T-helper 9 cell (primary cell): ENCODE data around the gene MARCHF9.

ENCODE experiments used
- DNase-seq: peaks from one replicate; pipeline ENCODE4 v3.0.0-alpha.2; 2020

MARCHF9 gene

DNA sequence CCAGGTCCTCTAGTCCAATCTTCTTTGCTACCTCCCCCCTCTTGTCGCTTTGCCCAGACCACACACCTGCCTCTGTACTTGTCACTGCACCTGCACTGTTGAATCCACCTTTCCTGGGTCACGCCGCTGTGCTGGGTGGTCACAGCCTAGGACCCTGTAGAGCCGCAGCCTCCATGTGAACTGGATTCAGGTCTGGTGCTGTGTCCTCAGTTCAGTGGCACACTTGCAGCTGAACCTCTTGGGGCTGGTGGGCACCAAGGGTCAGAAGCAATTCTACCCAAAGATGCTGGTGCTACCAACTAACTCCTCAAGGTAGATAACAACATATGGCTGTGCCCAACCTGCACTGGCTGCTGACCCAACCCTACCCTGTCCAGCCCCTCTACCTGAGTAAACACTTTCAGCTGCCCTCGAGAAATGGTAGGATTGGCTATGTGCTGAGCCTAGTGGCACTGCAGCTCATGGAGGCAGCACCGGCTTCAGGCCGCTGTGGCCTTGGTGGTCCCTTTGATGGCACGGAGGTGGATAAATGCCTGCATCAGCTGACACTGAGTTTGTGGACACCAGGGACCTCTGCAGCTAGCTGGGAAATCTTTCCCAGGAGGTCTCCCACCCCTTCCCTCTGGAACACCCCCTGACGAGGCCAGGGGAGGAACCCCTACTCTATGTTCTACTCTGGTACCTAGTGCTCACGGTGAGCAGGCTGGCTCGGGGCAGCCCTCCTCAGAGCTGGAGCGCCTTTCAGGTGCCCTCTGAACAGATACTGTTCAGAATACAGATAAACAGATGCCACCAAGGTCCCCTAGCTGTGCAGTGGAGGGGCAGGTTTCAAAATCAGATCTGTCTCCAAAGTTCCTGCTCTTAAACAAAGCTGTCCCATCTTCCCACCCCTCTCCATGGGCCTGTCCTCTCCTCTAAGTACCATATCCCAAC, 30.6 kb upstream of the MARCHF9 start:
- no peak for DNase-seq

- DNase-seq: no peak
Measured at GRCh38 chr12:57724936-57725740, 29.8 kb upstream of the MARCHF9 start.

DNA sequence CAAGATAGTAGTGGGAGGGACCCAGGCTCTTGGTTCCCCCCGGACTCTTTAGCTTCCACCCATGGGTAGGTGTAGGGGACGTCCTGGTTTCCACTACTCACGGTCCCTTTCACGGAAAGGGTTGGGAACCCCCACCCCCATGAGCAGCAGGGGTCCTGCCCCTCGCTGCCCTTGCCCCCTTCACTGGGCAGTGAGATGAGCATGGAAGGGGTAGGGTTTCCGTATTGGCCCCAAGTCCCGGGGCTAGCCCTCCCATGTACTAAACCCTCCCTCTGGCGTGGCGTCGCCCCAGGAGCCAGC, 29.1 kb upstream of the MARCHF9 start:
- no peak for DNase-seq

DNA sequence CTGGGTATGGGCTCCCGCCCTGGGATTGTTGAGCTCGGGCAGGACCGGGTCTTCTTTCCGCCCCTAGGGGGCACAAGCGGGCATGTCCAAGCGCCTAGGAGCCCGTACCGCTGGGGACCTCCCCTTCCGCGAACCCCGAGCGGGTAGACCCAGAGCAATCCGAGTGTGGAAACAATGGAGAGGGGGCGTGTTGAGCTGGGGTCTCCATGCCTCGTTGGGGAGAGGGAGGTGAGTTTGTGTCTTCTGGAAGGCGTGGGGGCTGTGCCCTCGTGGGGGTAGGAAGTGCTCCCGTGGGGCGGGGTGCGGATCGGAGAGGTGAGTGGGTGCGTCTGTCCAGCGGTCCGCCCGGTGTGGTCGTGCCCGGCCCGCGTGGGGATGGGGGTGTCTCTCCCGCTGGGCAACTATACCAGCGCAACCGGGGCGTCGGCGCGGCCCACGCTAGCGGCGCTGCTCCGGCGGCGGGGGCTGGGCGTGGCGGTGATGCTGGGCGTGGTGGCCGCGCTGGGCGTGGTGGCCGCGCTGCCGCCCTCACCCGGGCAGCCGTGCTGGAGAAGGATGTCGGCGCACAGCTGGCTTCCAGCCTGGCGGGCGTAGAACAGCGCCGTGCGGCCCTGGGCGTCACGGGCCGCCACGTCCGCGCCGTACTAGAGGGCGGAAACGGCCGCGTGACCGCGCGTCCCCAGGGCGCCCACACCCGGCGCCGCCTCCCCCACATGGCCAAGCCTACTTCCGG, 28.6 kb upstream of the MARCHF9 start:
- no peak for DNase-seq

GRCh38 chr12:57726884-57727757, 27.8 kb upstream of the MARCHF9 start:
- DNase-seq: no peak

GRCh38 chr12:57727758-57728395, 27.0 kb upstream of the MARCHF9 start:
- no peak for DNase-seq

DNA sequence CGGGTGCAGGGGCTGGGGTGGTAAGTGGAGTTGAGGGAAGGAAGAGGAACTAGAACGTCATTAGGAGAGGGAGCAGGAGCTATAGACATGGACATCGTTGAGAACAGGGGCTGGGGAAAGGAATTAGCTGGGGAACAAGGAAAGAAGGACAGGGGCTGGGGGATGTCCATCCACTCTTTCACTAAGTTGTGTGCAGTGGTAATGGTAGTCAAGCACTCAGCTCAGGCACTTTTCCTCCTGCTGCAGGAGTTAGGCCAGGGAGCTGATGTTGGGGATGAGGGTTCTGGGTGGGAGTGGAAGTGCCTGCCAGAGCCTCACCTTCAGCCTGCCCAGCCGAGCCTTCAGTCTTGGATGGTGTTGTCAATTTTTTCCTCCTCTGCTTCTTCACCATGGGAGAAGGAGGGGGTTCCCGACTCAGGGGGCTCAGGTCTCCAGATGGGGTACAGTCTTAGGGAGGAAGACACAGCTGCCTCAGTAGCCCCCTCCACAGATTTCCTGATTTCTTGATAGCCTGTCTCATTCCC, 25.5 kb upstream of the MARCHF9 start:
- DNase-seq: no peak

GRCh38 chr12:57730336-57731067, 24.4 kb upstream of the MARCHF9 start:
- DNase-seq: no peak

DNA sequence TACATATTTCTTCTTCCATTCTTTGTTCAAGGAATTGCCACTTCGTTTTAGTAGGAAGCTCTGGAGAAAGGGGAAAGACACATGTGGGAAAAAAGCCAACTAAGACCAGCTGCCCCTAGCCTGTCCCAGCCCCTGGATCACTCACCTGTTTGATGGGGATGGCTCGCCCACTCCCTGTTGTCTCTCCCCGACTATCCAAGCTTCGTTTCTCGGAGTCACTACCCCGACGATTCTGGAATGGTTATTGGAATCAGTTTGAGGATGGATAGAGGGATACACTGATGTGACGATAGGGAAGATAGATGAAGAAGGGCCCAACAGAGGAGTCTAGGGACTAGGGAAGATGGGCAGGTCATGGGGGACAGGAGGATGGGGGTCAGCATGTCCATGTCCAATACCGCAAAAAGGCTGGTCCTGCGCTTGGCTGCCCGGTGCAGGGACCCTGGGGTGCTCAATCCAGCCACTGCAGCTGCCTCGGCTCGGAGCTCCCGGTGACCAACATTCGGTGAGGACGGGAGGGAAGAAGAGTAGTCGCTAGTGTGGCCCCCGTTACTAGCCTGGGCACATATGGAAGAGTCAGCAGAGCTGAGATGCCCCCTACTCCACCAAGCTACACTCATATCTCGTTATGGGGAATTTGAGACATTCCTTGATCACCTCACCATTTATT, 23.4 kb upstream of the MARCHF9 start:
- no peak for DNase-seq

DNA sequence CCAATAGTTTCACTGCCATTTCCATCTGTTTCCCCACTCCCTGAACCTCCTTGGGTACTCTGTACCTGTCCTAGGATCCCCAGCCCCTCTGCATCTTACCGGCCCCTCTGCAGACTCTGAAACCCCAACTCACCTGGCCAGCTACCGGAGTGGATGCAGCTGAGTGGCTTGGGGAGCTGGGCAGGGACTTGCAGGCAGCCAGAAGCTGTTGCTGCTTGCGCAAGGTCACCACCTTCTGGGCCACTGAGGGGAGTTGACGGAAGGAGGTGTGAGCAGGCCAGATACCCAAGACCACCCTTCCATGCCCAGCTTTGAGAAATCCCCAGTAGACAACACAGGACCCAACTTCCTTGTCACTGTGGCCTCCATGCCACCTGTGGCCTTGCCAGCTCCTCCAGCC, 22.6 kb upstream of the MARCHF9 start:
- DNase-seq: no peak

- no peak for DNase-seq
Measured at GRCh38 chr12:57732726-57733593, 21.9 kb upstream of the MARCHF9 start.

- no peak for DNase-seq
Measured at GRCh38 chr12:57733928-57734327, 21.0 kb upstream of the MARCHF9 start.

DNA sequence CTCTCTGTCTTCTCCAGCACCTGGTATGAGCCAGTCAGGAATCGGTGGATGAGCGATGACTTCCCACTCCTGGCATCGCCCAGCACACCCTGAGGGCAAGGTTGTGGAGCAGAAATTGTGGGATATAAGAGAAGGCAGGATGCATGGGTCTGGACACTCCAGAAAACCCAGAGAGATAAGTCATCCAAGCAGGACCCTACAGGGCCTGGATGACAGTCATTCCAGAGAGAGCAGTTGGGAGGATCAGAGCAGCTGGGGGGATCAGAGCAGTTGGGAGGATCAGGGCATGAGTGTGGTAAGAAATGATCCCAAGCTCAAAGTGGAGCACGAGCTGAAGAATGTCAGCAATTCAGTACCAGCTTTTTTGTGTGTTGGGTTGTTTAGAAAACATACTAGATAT, 20.3 kb upstream of the MARCHF9 start:
- no peak for DNase-seq

DNA sequence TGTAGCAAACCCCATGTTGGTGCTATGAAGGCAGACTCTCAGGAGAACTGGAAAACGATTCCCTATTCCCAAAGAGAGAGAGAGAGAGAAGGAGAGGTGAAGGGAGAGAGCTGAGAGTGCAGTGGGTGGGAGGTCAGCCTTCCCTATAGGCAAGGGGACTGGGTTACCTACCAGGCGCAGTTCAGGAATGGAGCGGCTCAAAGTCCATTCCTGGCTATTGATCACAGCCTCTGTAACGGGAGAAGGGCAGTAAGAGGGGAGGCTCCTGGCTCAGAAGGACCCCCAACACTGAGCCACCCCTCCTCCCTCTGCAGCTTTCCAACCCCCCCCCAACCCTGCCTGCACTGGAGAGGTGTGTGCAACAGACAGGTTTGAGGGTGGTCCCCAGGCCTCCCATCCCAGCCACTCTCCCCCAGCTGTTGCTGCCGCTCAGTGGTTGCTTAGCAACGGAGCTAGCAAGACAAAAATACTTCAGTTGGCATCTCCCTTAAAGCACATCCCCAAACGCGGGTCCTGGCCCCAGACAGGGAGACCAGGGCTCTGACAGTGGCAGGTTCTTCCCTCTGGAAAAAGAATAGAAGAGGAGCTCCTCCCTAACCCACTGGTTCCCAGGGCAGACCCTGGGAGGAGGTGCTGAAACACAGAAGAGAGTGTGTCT, 19.6 kb upstream of the MARCHF9 start:
- no peak for DNase-seq

- no peak for DNase-seq
Measured at GRCh38 chr12:57735952-57736740, 18.8 kb upstream of the MARCHF9 start.

GRCh38 chr12:57736741-57737466, 18.0 kb upstream of the MARCHF9 start:
- DNase-seq: no peak
